Hematopoietic multipotent progenitor cell treated with erythropoietin and hydrocortisone succinate and interleukin-3 and kit ligand, for 15 days (in vitro differentiated cells): ENCODE results near the gene ODF2L.

Source experiments
- DNase-seq: peaks from one replicate; pipeline ENCODE4 v3.0.0-alpha.2; 2015; ENCODE audit warnings: low spot score

Gene ODF2L

GRCh38 chr1:86317926-86318325 is 78.2 kb downstream of the ODF2L start:
- no peak for DNase-seq

GRCh38 chr1:86305731-86306130 is 90.4 kb downstream of the ODF2L start:
- DNase-seq, result no peak

- DNase-seq, result no peak
These were observed 93.0 kb downstream of the ODF2L start for GRCh38 chr1:86303041-86303690.
